HCT116 (cell line): Measurements from ENCODE around the gene CCDC17. TPM values are rescaled to one million over a fixed set of nuclear protein-coding genes. Genes with fewer than 3 reads are reported as not detected.
A peak's percentile ranks its signal among the peaks of the same experiment; 100 is the strongest.

ENCODE experiments used
- ATAC-seq: fragments of 200-7000 bp; cut with Tn5 transposase; 2 replicates; pipeline ENCODE4 v1.9.1; 2020; ENCODE audit warnings: mild to moderate bottlenecking, moderate library complexity
- BruUV-seq: library from RNA; stranded (reverse); fragments of 400-500 nt; replicated peaks from 2 replicates; lab custom pipeline; 2021; lab: Mats Ljungman, UMichigan
- CTCF ChIA-PET: fragments of 300-600 bp; sonication (Branson Sonifier 250); formaldehyde crosslinking; loops from one replicate; lab custom pipeline; 2021; ENCODE audit warnings: antibody characterized with exemption; lab: Charles Lee
- POLR2A ChIA-PET: fragments of 300-600, 350-600 bp; sonication (Branson Sonifier 250); formaldehyde crosslinking; loops from one replicate; lab custom pipeline; 2021; ENCODE audit warnings: antibody characterized with exemption; lab: Charles Lee
- RAD21 ChIA-PET, 2 experiments: fragments of 300-600 bp; sonication (Branson Sonifier 250); formaldehyde crosslinking; loops; one replicate each; lab custom pipeline; 2023; ENCODE audit warnings: low total read pairs in 2 of 2; ENCODE audit not compliant: uncharacterized antibody in 2 of 2, unreplicated experiment in 2 of 2, low non-redundant PET in 1 of 2; lab: Charles Lee
- DNase-seq: peaks from one replicate; pipeline ENCODE4 v3.0.0-alpha.2; 2010; ENCODE audit warnings: low read depth, low spot score
- H2AFZ ChIP-seq: fragments of 200-600 bp; shearing (Covaris generic), sonication (generic); 2 replicates; pipeline ENCODE4 v1.6.1; 2017; ENCODE audit warnings: low read depth, mixed run types, mixed read lengths, antibody characterized with exemption, low read length; ENCODE audit not compliant: poor library complexity, severe bottlenecking
- H3K27ac ChIP-seq: 2 replicates; pipeline ENCODE4 v1.5.1; 2012; ENCODE audit warnings: low read depth, low read length
- H3K27me3 ChIP-seq: fragments of 200-600 bp; sonication (generic); 2 replicates; pipeline ENCODE4 v1.6.1; 2016; ENCODE audit warnings: mixed run types, low read length, mixed read lengths; ENCODE audit not compliant: insufficient read depth
- H3K36me3 ChIP-seq, 2 experiments: fragments of 200-500 bp in 1 of 2; fragments of 200-600 bp in 1 of 2; sonication (Bioruptor generic) in 1 of 2; sonication (generic) in 1 of 2; 2 replicates each; pipeline versions ENCODE4 v1.5.1 to v1.6.1; 2014 to 2016; ENCODE audit warnings: low read length in 2 of 2, inconsistent platforms in 1 of 2, mixed read lengths in 1 of 2, mixed run types in 1 of 2; ENCODE audit not compliant: insufficient read depth in 2 of 2, control insufficient read depth in 1 of 2
- H3K4me1 ChIP-seq, 2 experiments: fragments of 200-600 bp in 1 of 2; sonication (generic) in 1 of 2; 2 replicates each; pipeline versions ENCODE4 v1.5.1 to v1.6.1; 2012 to 2017; ENCODE audit warnings: low read length in 2 of 2, inconsistent platforms in 1 of 2, mild to moderate bottlenecking in 1 of 2, mixed read lengths in 1 of 2, mixed run types in 1 of 2, moderate library complexity in 1 of 2; ENCODE audit not compliant: insufficient read depth in 2 of 2, control insufficient read depth in 1 of 2
- H3K4me2 ChIP-seq: fragments of 200-600 bp; sonication (generic); 2 replicates; pipeline ENCODE4 v1.6.1; 2017; ENCODE audit warnings: mixed run types, low read length, mixed read lengths
- H3K4me3 ChIP-seq, 2 experiments: fragments of 200-600 bp in 1 of 2; sonication (generic) in 1 of 2; replicated peaks in 1 of 2; 2 replicates each; pipeline ENCODE4 v1.5.1; 2011 to 2016; ENCODE audit warnings: low read length in 2 of 2, control low read depth in 1 of 2, low read depth in 1 of 2, mild to moderate bottlenecking in 1 of 2, mixed read lengths in 1 of 2, mixed run types in 1 of 2
- H3K79me2 ChIP-seq: fragments of 200-600 bp; sonication (generic); 2 replicates; pipeline ENCODE4 v1.6.1; 2017; ENCODE audit warnings: mild to moderate bottlenecking, mixed run types, low read length, moderate library complexity, mixed read lengths; ENCODE audit not compliant: insufficient read depth
- H3K9ac ChIP-seq: fragments of 200-600 bp; sonication (generic); 2 replicates; pipeline ENCODE4 v1.6.1; 2016; ENCODE audit warnings: low read length, mixed read lengths
- H3K9me2 ChIP-seq: fragments of 200-600 bp; sonication (generic), shearing (Covaris generic); 2 replicates; pipeline ENCODE4 v1.6.1; 2017; ENCODE audit warnings: mixed run types, mild to moderate bottlenecking, moderate library complexity; ENCODE audit not compliant: insufficient read depth
- H3K9me3 ChIP-seq, 2 experiments: fragments of 200-500 bp in 1 of 2; fragments of 200-600 bp in 1 of 2; sonication (Bioruptor generic) in 1 of 2; sonication (generic) in 1 of 2; 2 replicates each; pipeline ENCODE4 v1.6.1; 2014 to 2017; ENCODE audit warnings: low read length in 2 of 2, mixed read lengths in 2 of 2, inconsistent platforms in 1 of 2, low read depth in 1 of 2, mild to moderate bottlenecking in 1 of 2, mixed run types in 1 of 2, moderate library complexity in 1 of 2; ENCODE audit not compliant: control insufficient read depth in 1 of 2, insufficient read depth in 1 of 2
- H4K20me1 ChIP-seq: fragments of 200-600 bp; sonication (generic), shearing (Covaris generic); 2 replicates; pipeline ENCODE4 v1.6.1; 2017; ENCODE audit warnings: mixed run types, mild to moderate bottlenecking, moderate library complexity; ENCODE audit not compliant: insufficient read depth
- CBX3 ChIP-seq: IDR thresholded peaks from 2 replicates; pipeline ENCODE4 v1.6.1; 2012; ENCODE audit warnings: low read depth
- JUND ChIP-seq: IDR thresholded peaks from 2 replicates; pipeline ENCODE4 v1.6.1; 2012
- SP1 ChIP-seq: IDR thresholded peaks from 2 replicates; pipeline ENCODE4 v1.6.1; 2012; ENCODE audit warnings: low read depth
- ZNF274 ChIP-seq: fragments of 200-500 bp; sonication (Bioruptor generic); IDR thresholded peaks from 2 replicates; pipeline ENCODE4 v1.6.1; 2014; ENCODE audit warnings: mild to moderate bottlenecking, low read depth, low read length, inconsistent platforms
- intact Hi-C: fragments of 100-400 bp; cut with micrococcal nuclease; formaldehyde crosslinking; loops from 2 replicates; pipeline ENCODE4 v1.10.0; 2022
- total RNA-seq: library from RNA; stranded (reverse); gene quantifications from one replicate; pipeline ENCODE4 v1.2.1, GENCODE V29; 2021; ENCODE audit not compliant: unreplicated experiment
- TF ChIP-seq, protein P1 (sequence below): IDR thresholded peaks from 2 replicates; pipeline ENCODE4 v1.6.1; 2012; ENCODE audit warnings: low read depth
- TF ChIP-seq, protein P2 (sequence below): IDR thresholded peaks from 2 replicates; pipeline ENCODE4 v1.6.1; 2012

CCDC17 gene
- total RNA-seq, 1 experiment from 2014 or later, result 2.4 TPM

DNA sequence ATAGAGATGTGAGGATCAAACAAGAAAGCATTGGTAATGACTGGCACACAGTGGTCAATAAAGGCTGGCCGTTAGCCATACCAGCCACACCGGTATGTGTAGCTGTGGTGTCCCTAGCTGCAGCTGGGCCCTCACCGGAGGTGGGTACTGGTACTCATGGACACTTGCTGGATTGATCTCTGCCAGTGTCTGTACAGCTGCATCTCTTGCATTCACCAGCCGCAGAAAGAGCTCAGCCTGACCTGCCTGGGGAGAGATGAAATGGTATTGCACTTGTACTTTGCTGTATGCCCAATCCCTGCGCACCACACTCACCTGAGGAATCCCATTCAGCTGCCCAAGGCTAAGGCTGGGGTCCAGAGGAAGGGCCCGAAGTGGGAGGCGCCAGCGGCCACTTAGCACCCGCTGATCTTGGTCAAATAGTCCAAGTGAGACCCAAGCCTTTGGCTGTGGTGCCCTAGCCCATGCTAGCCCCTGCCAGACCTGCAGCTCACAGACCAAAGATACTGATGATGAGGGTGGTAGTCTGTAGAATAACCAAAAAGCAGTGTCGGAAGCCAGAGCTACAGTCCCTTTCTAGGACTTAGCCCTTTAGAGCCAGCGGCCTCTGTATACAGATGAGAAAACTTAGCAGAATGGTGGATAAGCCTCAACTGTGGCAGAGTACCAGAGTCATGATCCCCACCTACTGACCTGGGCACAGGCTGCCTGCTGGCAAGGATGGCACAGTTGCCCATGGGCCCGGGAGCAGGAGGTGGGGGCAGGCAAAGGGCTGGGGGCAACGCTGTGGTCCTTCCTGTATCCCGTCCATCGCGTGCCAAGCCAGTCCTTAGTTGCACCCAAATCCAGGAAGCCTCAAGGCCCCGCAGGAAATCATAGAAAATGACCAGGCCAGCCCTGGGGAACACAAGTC lies 3.0 kb downstream of the CCDC17 start:
- CTCF ChIA-PET, result no interaction called here
- Histone ChIP-seq H3K9me2 (no peaks in the 10 kb centered on the region), H3K4me3 (no peak overlapping the region), H4K20me1 (peaks cover 5% of the 10 kb centered on the region; the same call in 1 of the 2 replicates), H3K27me3 (no peaks in the 10 kb centered on the region), H3K4me1 (no peaks in the 10 kb centered on the region), H2AFZ (no peak overlapping the region), H3K9me3 (no peaks in the 10 kb centered on the region), H3K36me3 (peaks cover 23 to 30% of the 10 kb centered on the region in 2 experiments; a peak in 3 of 4 replicates)
- RAD21 ChIA-PET, result no interaction called here
- ATAC-seq, result peak; percentile 3; the same call in 1 of the 2 replicates
- TF ChIP-seq, protein P1, sequence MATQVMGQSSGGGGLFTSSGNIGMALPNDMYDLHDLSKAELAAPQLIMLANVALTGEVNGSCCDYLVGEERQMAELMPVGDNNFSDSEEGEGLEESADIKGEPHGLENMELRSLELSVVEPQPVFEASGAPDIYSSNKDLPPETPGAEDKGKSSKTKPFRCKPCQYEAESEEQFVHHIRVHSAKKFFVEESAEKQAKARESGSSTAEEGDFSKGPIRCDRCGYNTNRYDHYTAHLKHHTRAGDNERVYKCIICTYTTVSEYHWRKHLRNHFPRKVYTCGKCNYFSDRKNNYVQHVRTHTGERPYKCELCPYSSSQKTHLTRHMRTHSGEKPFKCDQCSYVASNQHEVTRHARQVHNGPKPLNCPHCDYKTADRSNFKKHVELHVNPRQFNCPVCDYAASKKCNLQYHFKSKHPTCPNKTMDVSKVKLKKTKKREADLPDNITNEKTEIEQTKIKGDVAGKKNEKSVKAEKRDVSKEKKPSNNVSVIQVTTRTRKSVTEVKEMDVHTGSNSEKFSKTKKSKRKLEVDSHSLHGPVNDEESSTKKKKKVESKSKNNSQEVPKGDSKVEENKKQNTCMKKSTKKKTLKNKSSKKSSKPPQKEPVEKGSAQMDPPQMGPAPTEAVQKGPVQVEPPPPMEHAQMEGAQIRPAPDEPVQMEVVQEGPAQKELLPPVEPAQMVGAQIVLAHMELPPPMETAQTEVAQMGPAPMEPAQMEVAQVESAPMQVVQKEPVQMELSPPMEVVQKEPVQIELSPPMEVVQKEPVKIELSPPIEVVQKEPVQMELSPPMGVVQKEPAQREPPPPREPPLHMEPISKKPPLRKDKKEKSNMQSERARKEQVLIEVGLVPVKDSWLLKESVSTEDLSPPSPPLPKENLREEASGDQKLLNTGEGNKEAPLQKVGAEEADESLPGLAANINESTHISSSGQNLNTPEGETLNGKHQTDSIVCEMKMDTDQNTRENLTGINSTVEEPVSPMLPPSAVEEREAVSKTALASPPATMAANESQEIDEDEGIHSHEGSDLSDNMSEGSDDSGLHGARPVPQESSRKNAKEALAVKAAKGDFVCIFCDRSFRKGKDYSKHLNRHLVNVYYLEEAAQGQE, result no peak
- TF ChIP-seq SP1 (no peak), CBX3 (no peak), JUND (no peak), ZNF274 (no peak)
- TF ChIP-seq, protein P2, sequence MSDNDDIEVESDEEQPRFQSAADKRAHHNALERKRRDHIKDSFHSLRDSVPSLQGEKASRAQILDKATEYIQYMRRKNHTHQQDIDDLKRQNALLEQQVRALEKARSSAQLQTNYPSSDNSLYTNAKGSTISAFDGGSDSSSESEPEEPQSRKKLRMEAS, result no peak
- TF ChIP-seq, all 23 proteins: peak for 0
- Histone ChIP-seq H3K79me2 (no peaks in the 10 kb centered on the region), H3K4me2 (no peak overlapping the region), H3K9ac (no peak overlapping the region), H3K27ac (no peak overlapping the region; the same call in 1 of the 2 replicates)
- BruUV-seq, result no TSS peak
- no peak for DNase-seq
- POLR2A ChIA-PET, result no interaction called here
- intact Hi-C loops, result no loop called here
